Endothelial cell of umbilical vein (primary cell): Measurements from ENCODE around the gene DMRTC2. TPM values are rescaled to one million over a fixed set of nuclear protein-coding genes. Genes with fewer than 3 reads are reported as not detected.

Experiments used
- Bru-seq: library from RNA; stranded (reverse); fragments of 400-500 nt; gene quantifications from one replicate; lab custom pipeline; 2021; lab: Mats Ljungman, UMichigan
- BruChase-seq, 2 experiments: library from RNA; stranded (reverse); fragments of 400-500 nt; gene quantifications; one replicate each; lab custom pipeline; 2021; lab: Mats Ljungman, UMichigan
- BruUV-seq: library from RNA; stranded (reverse); fragments of 400-500 nt; replicated peaks from 2 replicates; lab custom pipeline; 2021; lab: Mats Ljungman, UMichigan
- CTCF ChIA-PET: fragments of 300-600, 350-600 bp; sonication (Branson Sonifier 250); formaldehyde crosslinking; loops from one replicate; lab custom pipeline; 2021; ENCODE audit warnings: antibody characterized with exemption, inconsistent platforms; lab: Charles Lee
- POLR2A ChIA-PET: fragments of 300-600, 350-600 bp; sonication (Branson Sonifier 250); formaldehyde crosslinking; loops from one replicate; lab custom pipeline; 2021; ENCODE audit warnings: antibody characterized with exemption, inconsistent platforms; lab: Charles Lee
- DNase-seq: peaks from one replicate; pipeline ENCODE4 v3.0.0-alpha.2; 2011; ENCODE audit warnings: low read depth, low spot score
- FAIRE-seq: peaks from 2 replicates; lab custom pipeline; 2011; peaks lifted over from hg19 to GRCh38; lab: Jason Lieb, UNC
- H2AFZ ChIP-seq: 2 replicates; pipeline ENCODE4 v1.6.0; 2012; ENCODE audit warnings: low read depth, low read length, control low read depth, inconsistent platforms
- H3K27ac ChIP-seq: 2 replicates; pipeline ENCODE4 v1.5.1; 2011; ENCODE audit warnings: low read depth, mild to moderate bottlenecking, control low read depth, low read length, moderate library complexity; ENCODE audit not compliant: insufficient read depth
- H3K27me3 ChIP-seq, 2 experiments: 2 replicates each; pipeline versions ENCODE4 v1.6.0 to v1.6.1; 2011; ENCODE audit warnings: low read length in 2 of 2, mixed read lengths in 1 of 2; ENCODE audit not compliant: control insufficient read depth in 2 of 2, insufficient read depth in 2 of 2
- H3K36me3 ChIP-seq, 2 experiments: 2 replicates in 1 of 2; 3 replicates in 1 of 2; pipeline ENCODE4 v1.5.1; 2011; ENCODE audit warnings: low read length in 2 of 2, mild to moderate bottlenecking in 1 of 2, moderate library complexity in 1 of 2; ENCODE audit not compliant: control insufficient read depth in 2 of 2, insufficient read depth in 2 of 2; ENCODE audit errors: extremely low read depth in 1 of 2
- H3K4me1 ChIP-seq: 3 replicates; pipeline ENCODE4 v1.5.1; 2011; ENCODE audit warnings: mild to moderate bottlenecking, low read length; ENCODE audit not compliant: control insufficient read depth, insufficient read depth; ENCODE audit errors: extremely low read depth
- H3K4me2 ChIP-seq: 2 replicates; pipeline ENCODE4 v1.6.1; 2011; ENCODE audit warnings: low read length, control low read depth, mixed read lengths; ENCODE audit not compliant: insufficient read depth
- H3K4me3 ChIP-seq, 3 experiments: fragments of 200-600 bp in 1 of 3; sonication (generic), shearing (Covaris generic) in 1 of 3; replicated peaks in 1 of 3; 2 replicates each; pipeline ENCODE4 v1.5.1; 2011 to 2016; ENCODE audit warnings: control low read depth in 3 of 3, low read length in 3 of 3, mild to moderate bottlenecking in 2 of 3, inconsistent platforms in 1 of 3, low read depth in 1 of 3, moderate library complexity in 1 of 3; ENCODE audit not compliant: insufficient read depth in 1 of 3
- H3K79me2 ChIP-seq: 2 replicates; pipeline ENCODE4 v1.6.0; 2012; ENCODE audit warnings: low read length, inconsistent platforms; ENCODE audit not compliant: control insufficient read depth, insufficient read depth
- H3K9ac ChIP-seq: replicated peaks from 2 replicates; pipeline ENCODE3; 2011; ENCODE audit warnings: low read length, control low read depth; ENCODE audit not compliant: insufficient read depth; ENCODE audit errors: extremely low read depth
- H3K9me1 ChIP-seq: replicated peaks from 3 replicates; pipeline ENCODE4 v1.6.0; 2011; ENCODE audit warnings: mild to moderate bottlenecking, low read length; ENCODE audit not compliant: control insufficient read depth, insufficient read depth; ENCODE audit errors: extremely low read depth
- H3K9me3 ChIP-seq: replicated peaks from 2 replicates; pipeline ENCODE4 v1.5.1; 2012; ENCODE audit warnings: low read length, inconsistent platforms; ENCODE audit not compliant: control insufficient read depth, insufficient read depth
- H4K20me1 ChIP-seq: replicated peaks from 2 replicates; pipeline ENCODE3; 2011; ENCODE audit warnings: mild to moderate bottlenecking, low read length; ENCODE audit not compliant: control insufficient read depth, insufficient read depth; ENCODE audit errors: extremely low read depth
- CTCF ChIP-seq, 2 donors: IDR thresholded peaks; 1 replicate in 1 of 2; 2 replicates in 1 of 2; pipeline ENCODE4 v1.5.1; 2011; ENCODE audit warnings: low read length in 2 of 2, mild to moderate bottlenecking in 2 of 2, moderate library complexity in 2 of 2, control low read depth in 1 of 2, inconsistent platforms in 1 of 2, low read depth in 1 of 2; ENCODE audit not compliant: insufficient read depth in 1 of 2; ENCODE audit errors: extremely low read depth in 1 of 2
- EZH2 ChIP-seq: IDR thresholded peaks from 2 replicates; pipeline ENCODE4 v1.6.1; 2012; ENCODE audit warnings: borderline replicate concordance, low read depth, mild to moderate bottlenecking, moderate library complexity, low read length, inconsistent platforms; ENCODE audit not compliant: severe bottlenecking
- FOS ChIP-seq: IDR thresholded peaks from 2 replicates; pipeline ENCODE4 v1.6.1; 2011; ENCODE audit warnings: mild to moderate bottlenecking, low read length, moderate library complexity, borderline replicate concordance; ENCODE audit not compliant: insufficient read depth
- GATA2 ChIP-seq: IDR thresholded peaks from 2 replicates; pipeline ENCODE4 v1.7.0; 2011; ENCODE audit warnings: low read depth, mild to moderate bottlenecking, moderate library complexity, mixed read lengths, low read length; ENCODE audit not compliant: insufficient read length, insufficient read depth
- JUN ChIP-seq: IDR thresholded peaks from 2 replicates; pipeline ENCODE4 v1.6.1; 2011; ENCODE audit warnings: borderline replicate concordance, low read depth; ENCODE audit not compliant: insufficient read length, insufficient read depth
- MYC ChIP-seq: IDR thresholded peaks from one replicate; pipeline ENCODE4 v1.6.1; 2011; ENCODE audit warnings: mild to moderate bottlenecking, low read depth, low read length
- POLR2A ChIP-seq: IDR thresholded peaks from 2 replicates; pipeline ENCODE4 v1.6.1; 2012; ENCODE audit warnings: low read depth, mild to moderate bottlenecking, control low read depth, low read length
- POLR2AphosphoS5 ChIP-seq: IDR thresholded peaks from 2 replicates; pipeline ENCODE4 v1.6.1; 2012; ENCODE audit warnings: low read depth, mild to moderate bottlenecking, control low read depth, low read length, moderate library complexity; ENCODE audit not compliant: insufficient read depth
- dilution Hi-C: fragments of 300-500 bp; cut with MboI; formaldehyde crosslinking; loops from one replicate; pipeline ENCODE4 v1.15.0; 2019; ENCODE audit warnings: low sequenced_read_pairs; ENCODE audit not compliant: extremely low pct_ligation_motif_present
- intact Hi-C: fragments of 100-400 bp; cut with micrococcal nuclease; formaldehyde crosslinking; loops from one replicate; pipeline ENCODE4 v1.10.0; 2022
- long read RNA-seq: library from polyadenylated mRNA; stranded (forward); transcript quantifications from one replicate; pipeline ENCODE4 v2.0.0, GENCODE V29; 2021
- polyA minus RNA-seq, 3 experiments: library from RNA; depleted of rRNA, polyadenylated mRNA; stranded (reverse); fragments of >200 nt; gene quantifications; 1 replicate in 1 of 3; 2 replicates in 2 of 3; pipeline ENCODE4 v1.2.3, GENCODE V29; 2011
- polyA plus RNA-seq, 4 experiments: library from polyadenylated mRNA; depleted of rRNA in 3 of 4; stranded (reverse) in 3 of 4; unstranded in 1 of 4; fragments of >200 nt; gene quantifications; 2 replicates each; pipeline versions ENCODE4 v1.2.1 to v1.2.3, GENCODE V29; 2011 to 2012; ENCODE audit warnings: missing spikeins in 1 of 4
- total RNA-seq: library from RNA; stranded (reverse); gene quantifications from 2 replicates; pipeline ENCODE4 v1.2.3, GENCODE V29; 2021
- TF ChIP-seq, protein P1 (sequence below): IDR thresholded peaks from 2 replicates; pipeline ENCODE4 v1.6.1; 2011; ENCODE audit not compliant: insufficient read depth, insufficient read length

DMRTC2 gene
- total RNA-seq (not detected in 2 replicates), polyA plus RNA-seq (not detected in 2 replicates), polyA minus RNA-seq (not detected in 2 replicates), Bru-seq, nascent RNA (not detected), BruChase-seq, experiment 1, labeled RNA remaining after a 6-hour chase (not detected), BruChase-seq, experiment 2, labeled RNA remaining after a 2-hour chase (not detected)
- polyA plus RNA-seq (2011; cell fraction: cytosol; rRNA removed): not detected in 2 replicates
- not detected in 2 replicates for polyA plus RNA-seq (2011; cell fraction: nucleus; rRNA removed)
- not detected in 2 replicates for polyA plus RNA-seq (2012)
- not detected for polyA minus RNA-seq (2011; cell fraction: cytosol; rRNA and poly(A)+ RNA removed)
- not detected in 2 replicates for polyA minus RNA-seq (2011; cell fraction: nucleus; rRNA and poly(A)+ RNA removed)
- long read RNA-seq: 0 reads

GRCh38 chr19:41845001-41845050, at the start of gene DMRTC2:
Gene DMRTC2 (plus strand): TSS chr19:41845042. CDS start chr19:41847429, 2,387 bp downstream.
- Histone ChIP-seq H2AFZ (no peak within 1 kb of the TSS), H3K9me3 (no peaks in the 10 kb centered on the region), H3K9me1 (no peaks in the 10 kb centered on the region), H3K4me2 (no peak within 1 kb of the TSS), H4K20me1 (no peaks in the 10 kb centered on the region), H3K4me3 (no peak within 1 kb of the TSS), H3K27me3 (no peaks in the 10 kb centered on the region), H3K27ac (no peak within 1 kb of the TSS), H3K4me1 (no peaks in the 10 kb centered on the region), H3K79me2 (no peaks in the 10 kb centered on the region), H3K36me3 (no peaks in the 10 kb centered on the region), H3K9ac (no peak within 1 kb of the TSS)
- intact Hi-C loops: no loop called here
- dilution Hi-C loops: no loop called here
- DNase-seq (no peak), FAIRE-seq (no peak)
- BruUV-seq: no TSS peak
- TF ChIP-seq POLR2AphosphoS5 (no peak), FOS (no peak), JUN (no peak), CTCF (IDR thresholded peaks at IDR 0.05; ENCODE audit: extremely low read depth in 1 of 2, insufficient read depth in 1 of 2, low read depth in 1 of 2, low read length in 2 of 2) (no peak), POLR2A (no peak), GATA2 (no peak), MYC (no peak), EZH2 (no peak)
- TF ChIP-seq, protein P1, sequence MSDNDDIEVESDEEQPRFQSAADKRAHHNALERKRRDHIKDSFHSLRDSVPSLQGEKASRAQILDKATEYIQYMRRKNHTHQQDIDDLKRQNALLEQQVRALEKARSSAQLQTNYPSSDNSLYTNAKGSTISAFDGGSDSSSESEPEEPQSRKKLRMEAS: no peak
- ChIA-PET CTCF (no interaction called here), POLR2A (no interaction called here)
